HL-60/S4 (cell line): Measurements from ENCODE around the gene AGAP1.

ENCODE experiments used
- in situ Hi-C: fragments of 300-500 bp; cut with MboI; formaldehyde crosslinking; loops from 2 replicates; pipeline ENCODE4 v1.14.3; 2022; ENCODE audit warnings: low sequenced_read_pairs

AGAP1 gene

GRCh38 chr2:235773188-235773928 is 279.5 kb downstream of the AGAP1 start:
- in situ Hi-C loops = no loop called here

GRCh38 chr2:235774153-235774870 is 280.5 kb downstream of the AGAP1 start:
- in situ Hi-C loops = no loop called here

- in situ Hi-C loops = no loop called here
Measured at GRCh38 chr2:235776531-235776930, 282.7 kb downstream of the AGAP1 start.

GRCh38 chr2:235779444-235779896 is 285.6 kb downstream of the AGAP1 start:
- in situ Hi-C loops = no loop called here

GRCh38 chr2:235780401-235780800 is 286.6 kb downstream of the AGAP1 start:
- in situ Hi-C loops = no loop called here

- in situ Hi-C loops = no loop called here
Measured at GRCh38 chr2:235781775-235782174, 287.9 kb downstream of the AGAP1 start.

- in situ Hi-C loops = no loop called here
Measured at GRCh38 chr2:235784788-235785187, 290.9 kb downstream of the AGAP1 start.

- in situ Hi-C loops = no loop called here
Measured at GRCh38 chr2:235789552-235789951, 295.7 kb downstream of the AGAP1 start.

- in situ Hi-C loops = no loop called here
Measured at GRCh38 chr2:235793163-235793752, 299.4 kb downstream of the AGAP1 start.

- in situ Hi-C loops = no loop called here
Measured at GRCh38 chr2:235799281-235799680, 305.4 kb downstream of the AGAP1 start.

- in situ Hi-C loops = no loop called here
Measured at GRCh38 chr2:235802542-235802941, 308.7 kb downstream of the AGAP1 start.

GRCh38 chr2:235803028-235803427 is 309.2 kb downstream of the AGAP1 start:
- in situ Hi-C loops = no loop called here

- in situ Hi-C loops = no loop called here
Measured at GRCh38 chr2:235804676-235805075, 310.8 kb downstream of the AGAP1 start.

- in situ Hi-C loops = no loop called here
Measured at GRCh38 chr2:235806986-235807750, 313.3 kb downstream of the AGAP1 start.

- in situ Hi-C loops = no loop called here
Measured at GRCh38 chr2:235808366-235808765, 314.5 kb downstream of the AGAP1 start.

- in situ Hi-C loops = no loop called here
Measured at GRCh38 chr2:235810252-235810651, 316.4 kb downstream of the AGAP1 start.

GRCh38 chr2:235810846-235811245 is 317.0 kb downstream of the AGAP1 start:
- in situ Hi-C loops = no loop called here

GRCh38 chr2:235811446-235812184 is 317.8 kb downstream of the AGAP1 start:
- in situ Hi-C loops = no loop called here

GRCh38 chr2:235812185-235812665 is 318.4 kb downstream of the AGAP1 start:
- in situ Hi-C loops = no loop called here

- in situ Hi-C loops = no loop called here
Measured at GRCh38 chr2:235813398-235813797, 319.6 kb downstream of the AGAP1 start.
